Type B pancreatic cell (in vitro differentiated cells): ENCODE data around the gene NXF3. TPM values are rescaled to one million over a fixed set of nuclear protein-coding genes. Genes with fewer than 3 reads are reported as not detected.
"Not testable (repeated sequence)": the region's sequence is repeated elsewhere in the genome, so short reads cannot be mapped to it uniquely, and the experiment has no call there.

Experiments used
- DNase-seq: peaks from one replicate; pipeline ENCODE4 v3.0.0; 2021; ENCODE audit warnings: mixed read lengths; ENCODE audit not compliant: unreplicated experiment; ENCODE audit errors: extremely low spot score
- H3K27ac Mint-ChIP-seq: 2 replicates; pipeline ENCODE4 v1.8.0; 2021; ENCODE audit warnings: mild to moderate bottlenecking, mixed read lengths
- H3K27me3 Mint-ChIP-seq: 2 replicates; pipeline ENCODE4 v1.8.0; 2021; ENCODE audit warnings: mixed read lengths
- H3K36me3 Mint-ChIP-seq: 2 replicates; pipeline ENCODE4 v1.8.0; 2021; ENCODE audit warnings: mixed read lengths
- H3K4me1 Mint-ChIP-seq: one replicate; pipeline ENCODE4 v1.8.0; 2021; ENCODE audit warnings: mixed read lengths; ENCODE audit not compliant: unreplicated experiment
- H3K4me3 Mint-ChIP-seq: 2 replicates; pipeline ENCODE4 v1.8.0; 2021; ENCODE audit warnings: mild to moderate bottlenecking, mixed read lengths
- H3K9me3 Mint-ChIP-seq: 2 replicates; pipeline ENCODE4 v1.8.0; 2021; ENCODE audit warnings: mixed read lengths
- long read RNA-seq: library from polyadenylated mRNA; unstranded; transcript quantifications from one replicate; pipeline ENCODE4 v2.0.0, GENCODE V29; 2020
- total RNA-seq: library from RNA; stranded (reverse); gene quantifications from 2 replicates; pipeline ENCODE4 v1.2.1, GENCODE V29; 2021; ENCODE audit warnings: low replicate concordance
- TF ChIP-seq, protein P1 (sequence below): fragments of 200-600 bp; sonication (generic); conservative IDR thresholded peaks from 2 replicates; pipeline ENCODE4 v1.5.0; 2021; ENCODE audit warnings: antibody characterized with exemption, mild to moderate bottlenecking

NXF3 gene
- 0.19 and 0.27 TPM in 2 replicates for total RNA-seq
- long read RNA-seq, result 0 reads

DNA sequence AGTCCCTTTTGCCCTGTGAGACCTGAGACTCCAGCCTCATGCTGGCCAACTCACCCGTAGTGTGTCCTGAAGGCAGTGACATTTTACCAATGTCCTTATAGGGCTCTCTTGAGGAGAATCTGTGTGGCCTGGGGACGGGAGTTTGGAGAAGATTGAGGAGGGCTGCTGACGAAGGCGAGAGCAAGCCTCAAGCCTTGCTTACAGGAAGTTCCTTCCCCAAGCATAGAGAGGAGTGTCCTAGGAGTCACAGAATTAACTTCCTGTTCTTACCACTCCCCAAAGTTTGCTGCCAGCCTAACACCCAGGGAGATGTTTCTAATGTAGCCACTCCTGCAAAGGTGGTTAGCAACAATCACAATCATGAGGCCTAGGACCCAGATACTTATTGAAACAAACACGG is at the start of gene NXF3:
Gene NXF3, minus strand, starts transcription at position 202 of the 400 bp plus-strand sequence. Its CDS starts 120 bp downstream, at position 82.
- H3K9me3 Mint-ChIP-seq, result no peaks in the 10 kb centered on the region

GRCh38 chrX:103136528-103136927 is 43.6 kb upstream of the NXF3 start:
- H3K27ac Mint-ChIP-seq, result not testable (repeated sequence)

More for the DNA sequence above, at the start of gene NXF3:
- Mint-ChIP-seq H3K36me3 (no peaks in the 10 kb centered on the region), H3K27me3 (no peaks in the 10 kb centered on the region), H3K4me3 (no peak within 1 kb of the TSS), H3K27ac (no peak within 1 kb of the TSS), H3K4me1 (no peaks in the 10 kb centered on the region)
- DNase-seq, result no peak
- TF ChIP-seq, protein P1, sequence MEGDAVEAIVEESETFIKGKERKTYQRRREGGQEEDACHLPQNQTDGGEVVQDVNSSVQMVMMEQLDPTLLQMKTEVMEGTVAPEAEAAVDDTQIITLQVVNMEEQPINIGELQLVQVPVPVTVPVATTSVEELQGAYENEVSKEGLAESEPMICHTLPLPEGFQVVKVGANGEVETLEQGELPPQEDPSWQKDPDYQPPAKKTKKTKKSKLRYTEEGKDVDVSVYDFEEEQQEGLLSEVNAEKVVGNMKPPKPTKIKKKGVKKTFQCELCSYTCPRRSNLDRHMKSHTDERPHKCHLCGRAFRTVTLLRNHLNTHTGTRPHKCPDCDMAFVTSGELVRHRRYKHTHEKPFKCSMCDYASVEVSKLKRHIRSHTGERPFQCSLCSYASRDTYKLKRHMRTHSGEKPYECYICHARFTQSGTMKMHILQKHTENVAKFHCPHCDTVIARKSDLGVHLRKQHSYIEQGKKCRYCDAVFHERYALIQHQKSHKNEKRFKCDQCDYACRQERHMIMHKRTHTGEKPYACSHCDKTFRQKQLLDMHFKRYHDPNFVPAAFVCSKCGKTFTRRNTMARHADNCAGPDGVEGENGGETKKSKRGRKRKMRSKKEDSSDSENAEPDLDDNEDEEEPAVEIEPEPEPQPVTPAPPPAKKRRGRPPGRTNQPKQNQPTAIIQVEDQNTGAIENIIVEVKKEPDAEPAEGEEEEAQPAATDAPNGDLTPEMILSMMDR, result no peak

GRCh38 chrX:103124284-103124683 is 31.3 kb upstream of the NXF3 start:
- Mint-ChIP-seq H3K36me3 (no peaks in the 10 kb centered on the region), H3K9me3 (no peaks in the 10 kb centered on the region), H3K27ac (no peak overlapping the region), H3K4me1 (no peaks in the 10 kb centered on the region), H3K27me3 (no peaks in the 10 kb centered on the region), H3K4me3 (no peak overlapping the region)
- no peak for DNase-seq
- TF ChIP-seq, protein P1, result no peak

More at GRCh38 chrX:103136528-103136927, 43.6 kb upstream of the NXF3 start:
- not testable (repeated sequence) for H3K9me3 Mint-ChIP-seq, DNase-seq, H3K27me3 Mint-ChIP-seq, H3K4me3 Mint-ChIP-seq, H3K4me1 Mint-ChIP-seq, H3K36me3 Mint-ChIP-seq

GRCh38 chrX:103120748-103121147 is 27.8 kb upstream of the NXF3 start:
- Mint-ChIP-seq H3K36me3 (no peaks in the 10 kb centered on the region), H3K4me3 (no peak overlapping the region), H3K27me3 (no peaks in the 10 kb centered on the region), H3K9me3 (no peaks in the 10 kb centered on the region), H3K27ac (no peak overlapping the region), H3K4me1 (no peaks in the 10 kb centered on the region)
- TF ChIP-seq, protein P1, result no peak
- no peak for DNase-seq

- not testable (repeated sequence) for DNase-seq
These were observed 24.0 kb upstream of the NXF3 start for GRCh38 chrX:103116970-103117369.

DNA sequence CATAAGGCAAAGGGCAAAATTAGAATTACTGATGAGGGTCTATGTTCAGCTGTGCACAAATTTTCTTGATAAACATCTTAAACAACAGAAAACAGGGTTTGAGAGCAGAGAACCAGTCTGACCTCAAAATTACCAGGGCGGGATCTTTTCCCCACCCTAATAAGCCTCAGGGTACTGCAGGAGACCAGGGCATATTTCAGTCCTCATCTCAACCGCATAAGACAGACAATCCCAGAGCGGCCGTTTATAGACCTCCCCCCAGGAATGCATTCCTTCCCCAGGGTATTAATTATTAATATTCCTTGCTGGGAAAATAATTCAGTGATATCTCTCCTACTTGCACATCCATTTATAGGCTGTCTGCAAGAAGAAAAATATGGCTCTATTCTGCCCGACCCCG is 16.6 kb upstream of the NXF3 start:
- not testable (repeated sequence) for H3K9me3 Mint-ChIP-seq, H3K27ac Mint-ChIP-seq, H3K4me1 Mint-ChIP-seq, H3K4me3 Mint-ChIP-seq, H3K36me3 Mint-ChIP-seq, H3K27me3 Mint-ChIP-seq, DNase-seq

More at GRCh38 chrX:103116970-103117369, 24.0 kb upstream of the NXF3 start:
- not testable (repeated sequence) for H3K27me3 Mint-ChIP-seq, H3K9me3 Mint-ChIP-seq, H3K27ac Mint-ChIP-seq, H3K4me3 Mint-ChIP-seq, H3K4me1 Mint-ChIP-seq, H3K36me3 Mint-ChIP-seq

- Mint-ChIP-seq H3K4me3 (no peak overlapping the region), H3K4me1 (no peaks in the 10 kb centered on the region), H3K36me3 (no peaks in the 10 kb centered on the region), H3K27ac (no peak overlapping the region), H3K9me3 (peaks cover 10% of the 10 kb centered on the region), H3K27me3 (no peaks in the 10 kb centered on the region)
- DNase-seq, result no peak
- TF ChIP-seq, protein P1, result no peak
These were observed 14.9 kb upstream of the NXF3 start for GRCh38 chrX:103107836-103108235.

DNA sequence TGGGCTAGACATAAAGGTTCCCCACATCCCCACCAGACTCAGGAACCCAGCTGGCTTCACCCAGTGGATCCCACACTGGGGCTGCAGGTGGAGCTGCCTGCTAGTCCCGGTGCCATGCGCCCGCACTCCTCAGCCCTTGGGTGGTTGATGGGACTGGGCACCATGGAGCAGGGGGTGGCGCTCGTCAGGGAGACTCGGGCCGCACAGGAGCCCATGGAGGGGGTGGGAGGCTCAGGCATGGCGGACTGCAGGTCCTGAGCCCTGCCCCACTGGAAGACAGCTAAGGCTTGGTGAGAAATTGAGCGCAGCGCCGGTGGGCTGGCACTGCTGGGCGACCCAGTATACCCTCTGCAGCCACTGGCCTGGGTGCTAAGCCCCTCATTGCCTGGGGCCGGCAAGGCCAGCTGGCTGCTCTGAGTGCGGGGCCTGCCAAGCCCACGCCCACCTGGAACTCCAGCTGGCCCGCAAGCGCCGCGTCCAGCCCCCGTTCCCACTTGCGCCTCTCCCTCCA is 14.3 kb upstream of the NXF3 start:
- not testable (repeated sequence) for H3K9me3 Mint-ChIP-seq, H3K4me3 Mint-ChIP-seq, H3K36me3 Mint-ChIP-seq, H3K27ac Mint-ChIP-seq, H3K4me1 Mint-ChIP-seq, H3K27me3 Mint-ChIP-seq, DNase-seq

DNA sequence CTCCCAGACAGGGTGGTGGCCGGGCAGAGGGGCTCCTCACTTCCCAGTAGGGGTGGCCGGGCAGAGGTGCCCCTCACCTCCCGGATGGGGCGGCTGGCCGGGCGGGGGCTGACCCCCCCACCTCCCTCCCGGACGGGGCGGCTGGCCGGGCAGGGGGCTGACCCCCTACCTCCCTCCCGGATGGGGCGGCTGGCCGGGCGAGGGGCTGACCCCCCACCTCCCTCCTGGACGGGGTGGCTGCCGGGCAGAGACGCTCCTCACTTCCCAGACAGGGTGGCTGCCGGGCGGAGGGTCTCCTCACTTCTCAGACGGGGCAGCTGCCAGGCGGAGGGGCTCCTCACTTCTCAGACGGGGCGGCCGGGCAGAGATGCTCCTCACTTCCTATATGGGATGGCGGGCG is 11.4 kb upstream of the NXF3 start:
- H3K9me3 Mint-ChIP-seq, DNase-seq, H3K4me1 Mint-ChIP-seq, H3K36me3 Mint-ChIP-seq, H3K27ac Mint-ChIP-seq, H3K27me3 Mint-ChIP-seq, H3K4me3 Mint-ChIP-seq: not testable (repeated sequence)

- H3K4me3 Mint-ChIP-seq, DNase-seq, H3K4me1 Mint-ChIP-seq, H3K36me3 Mint-ChIP-seq, H3K27me3 Mint-ChIP-seq, H3K27ac Mint-ChIP-seq, H3K9me3 Mint-ChIP-seq: not testable (repeated sequence)
These were observed 10.9 kb upstream of the NXF3 start for GRCh38 chrX:103103866-103104265.
